T-helper 1 cell treated with Interleukin-12 subunit alpha and Interleukin-12 subunit beta and Interleukin-4 antibody, amounts not matched to agents 30 μg/mL and 1 μg/mL, for 36 hours (primary cell): Measurements from ENCODE around the gene FADS1.

Source experiments
- H3K27ac Mint-ChIP-seq: one replicate; pipeline ENCODE4 v1.8.0; 2021; ENCODE audit warnings: mild to moderate bottlenecking, mixed read lengths
- H3K27me3 Mint-ChIP-seq: one replicate; pipeline ENCODE4 v1.8.0; 2021; ENCODE audit warnings: low read depth, mixed read lengths
- H3K36me3 Mint-ChIP-seq: one replicate; pipeline ENCODE4 v1.8.0; 2021; ENCODE audit warnings: low read depth, mixed read lengths
- H3K4me1 Mint-ChIP-seq: one replicate; pipeline ENCODE4 v1.8.0; 2021; ENCODE audit warnings: low read depth, mixed read lengths
- H3K4me3 Mint-ChIP-seq: one replicate; pipeline ENCODE4 v1.8.0; 2021; ENCODE audit warnings: mild to moderate bottlenecking, moderate library complexity, mixed read lengths
- H3K9me3 Mint-ChIP-seq: one replicate; pipeline ENCODE4 v1.8.0; 2021; ENCODE audit warnings: mixed read lengths

FADS1 gene

DNA sequence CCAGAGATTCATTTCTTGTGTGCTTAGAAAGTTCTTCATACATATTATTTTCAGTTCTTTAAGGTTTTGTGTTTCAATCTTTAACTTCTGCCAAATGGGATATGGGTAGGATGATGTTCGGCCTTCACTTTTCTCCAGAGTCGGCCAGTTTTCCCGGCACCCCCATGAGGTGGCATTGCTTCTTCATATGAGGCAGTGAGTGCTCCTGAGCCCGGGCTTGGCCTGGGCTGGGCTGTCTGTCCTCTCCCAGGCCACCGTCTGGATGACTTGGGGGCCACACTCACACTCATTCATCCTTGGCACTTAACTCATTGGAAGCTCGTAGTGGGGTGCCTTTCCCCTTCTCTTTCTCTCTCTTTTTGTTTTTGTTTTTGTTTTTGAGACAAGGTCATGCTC, 35.1 kb upstream of the FADS1 start:
- Mint-ChIP-seq H3K27ac (peak overlapping the region; percentile 54), H3K4me1 (peaks cover 1% of the 10 kb centered on the region), H3K27me3 (no peaks in the 10 kb centered on the region), H3K4me3 (no peak overlapping the region), H3K9me3 (no peaks in the 10 kb centered on the region), H3K36me3 (peaks cover 39% of the 10 kb centered on the region)

GRCh38 chr11:61851113-61851899, 34.5 kb upstream of the FADS1 start:
- Mint-ChIP-seq H3K4me1 (peaks cover 1% of the 10 kb centered on the region), H3K27me3 (no peaks in the 10 kb centered on the region), H3K27ac (no peak overlapping the region), H3K9me3 (no peaks in the 10 kb centered on the region), H3K4me3 (no peak overlapping the region), H3K36me3 (peaks cover 40% of the 10 kb centered on the region)

- no peak overlapping the region for H3K4me3 Mint-ChIP-seq
- H3K9me3 Mint-ChIP-seq: no peaks in the 10 kb centered on the region
- H3K27ac Mint-ChIP-seq: no peak overlapping the region
- H3K27me3 Mint-ChIP-seq: no peaks in the 10 kb centered on the region
- peaks cover 1% of the 10 kb centered on the region for H3K4me1 Mint-ChIP-seq
- H3K36me3 Mint-ChIP-seq: peaks cover 42% of the 10 kb centered on the region
Observed at GRCh38 chr11:61850687-61851086, 33.9 kb upstream of the FADS1 start.

DNA sequence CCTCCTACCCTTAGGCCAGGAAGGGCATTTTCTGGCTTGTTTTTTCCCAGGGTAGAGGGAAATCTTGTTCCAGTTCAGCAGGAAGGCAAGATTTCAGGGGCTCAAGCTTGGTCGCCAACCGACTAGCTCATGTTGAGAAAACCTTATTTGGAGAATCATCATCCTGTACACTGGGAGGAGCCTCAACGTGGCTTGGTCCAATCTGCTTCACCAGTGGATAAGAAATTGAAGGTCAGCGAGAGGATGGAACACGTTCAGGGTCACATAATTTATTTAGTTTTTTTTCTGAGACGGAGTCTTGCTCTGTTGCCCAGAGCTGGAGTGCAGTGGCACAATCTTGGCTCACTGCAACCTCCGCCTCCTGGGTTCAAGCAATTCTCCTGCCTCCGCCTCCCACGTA, 31.8 kb upstream of the FADS1 start:
- H3K4me1 Mint-ChIP-seq: peaks cover 1% of the 10 kb centered on the region
- H3K27me3 Mint-ChIP-seq: no peaks in the 10 kb centered on the region
- H3K36me3 Mint-ChIP-seq: peaks cover 42% of the 10 kb centered on the region
- no peaks in the 10 kb centered on the region for H3K9me3 Mint-ChIP-seq
- H3K27ac Mint-ChIP-seq: no peak overlapping the region
- H3K4me3 Mint-ChIP-seq: no peak overlapping the region

DNA sequence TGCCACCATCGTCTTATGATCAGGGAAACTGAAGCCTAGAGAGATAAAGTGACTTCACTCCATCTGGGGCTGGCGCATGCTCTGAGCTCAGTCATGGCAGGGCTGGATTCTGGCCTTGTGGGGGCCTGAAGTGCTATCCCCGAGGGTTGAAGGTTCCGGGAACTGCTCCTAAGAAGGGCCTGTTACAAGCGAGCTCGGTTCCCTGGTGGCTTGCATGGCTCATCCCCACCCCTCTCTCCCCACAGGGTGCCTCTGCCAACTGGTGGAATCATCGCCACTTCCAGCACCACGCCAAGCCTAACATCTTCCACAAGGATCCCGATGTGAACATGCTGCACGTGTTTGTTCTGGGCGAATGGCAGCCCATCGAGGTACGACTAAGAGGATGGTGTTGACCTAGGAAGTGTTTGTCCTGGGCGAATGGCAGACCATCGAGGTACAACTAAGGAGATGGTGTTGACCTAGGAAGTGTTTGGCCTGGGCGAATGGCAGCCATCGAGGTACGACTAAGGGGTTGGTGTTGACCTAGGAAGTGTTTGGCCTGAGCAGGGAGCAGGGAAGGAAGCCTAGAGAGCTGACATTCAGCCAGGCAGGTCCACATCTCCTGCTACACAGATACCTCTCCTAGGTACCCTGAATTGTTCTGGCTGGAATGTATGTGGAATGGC, 31.2 kb upstream of the FADS1 start:
- no peaks in the 10 kb centered on the region for H3K27me3 Mint-ChIP-seq
- no peak overlapping the region for H3K4me3 Mint-ChIP-seq
- H3K36me3 Mint-ChIP-seq: peaks cover 43% of the 10 kb centered on the region
- no peaks in the 10 kb centered on the region for H3K9me3 Mint-ChIP-seq
- no peak overlapping the region for H3K27ac Mint-ChIP-seq
- H3K4me1 Mint-ChIP-seq: no peaks in the 10 kb centered on the region

- Mint-ChIP-seq H3K4me3 (no peak overlapping the region), H3K4me1 (no peaks in the 10 kb centered on the region), H3K27ac (no peak overlapping the region), H3K36me3 (peaks cover 41% of the 10 kb centered on the region), H3K9me3 (no peaks in the 10 kb centered on the region), H3K27me3 (no peaks in the 10 kb centered on the region)
Observed at GRCh38 chr11:61846362-61847020, 29.7 kb upstream of the FADS1 start.

GRCh38 chr11:61844909-61845565, 28.2 kb upstream of the FADS1 start:
- Mint-ChIP-seq H3K4me1 (no peaks in the 10 kb centered on the region), H3K27me3 (no peaks in the 10 kb centered on the region), H3K9me3 (no peaks in the 10 kb centered on the region), H3K27ac (no peak overlapping the region), H3K36me3 (peaks cover 49% of the 10 kb centered on the region), H3K4me3 (no peak overlapping the region)

- peaks cover 48% of the 10 kb centered on the region for H3K36me3 Mint-ChIP-seq
- no peak overlapping the region for H3K4me3 Mint-ChIP-seq
- H3K9me3 Mint-ChIP-seq: no peaks in the 10 kb centered on the region
- peaks cover 5% of the 10 kb centered on the region for H3K4me1 Mint-ChIP-seq
- H3K27me3 Mint-ChIP-seq: no peaks in the 10 kb centered on the region
- H3K27ac Mint-ChIP-seq: no peak overlapping the region
Observed at GRCh38 chr11:61842528-61842820, 25.7 kb upstream of the FADS1 start.

DNA sequence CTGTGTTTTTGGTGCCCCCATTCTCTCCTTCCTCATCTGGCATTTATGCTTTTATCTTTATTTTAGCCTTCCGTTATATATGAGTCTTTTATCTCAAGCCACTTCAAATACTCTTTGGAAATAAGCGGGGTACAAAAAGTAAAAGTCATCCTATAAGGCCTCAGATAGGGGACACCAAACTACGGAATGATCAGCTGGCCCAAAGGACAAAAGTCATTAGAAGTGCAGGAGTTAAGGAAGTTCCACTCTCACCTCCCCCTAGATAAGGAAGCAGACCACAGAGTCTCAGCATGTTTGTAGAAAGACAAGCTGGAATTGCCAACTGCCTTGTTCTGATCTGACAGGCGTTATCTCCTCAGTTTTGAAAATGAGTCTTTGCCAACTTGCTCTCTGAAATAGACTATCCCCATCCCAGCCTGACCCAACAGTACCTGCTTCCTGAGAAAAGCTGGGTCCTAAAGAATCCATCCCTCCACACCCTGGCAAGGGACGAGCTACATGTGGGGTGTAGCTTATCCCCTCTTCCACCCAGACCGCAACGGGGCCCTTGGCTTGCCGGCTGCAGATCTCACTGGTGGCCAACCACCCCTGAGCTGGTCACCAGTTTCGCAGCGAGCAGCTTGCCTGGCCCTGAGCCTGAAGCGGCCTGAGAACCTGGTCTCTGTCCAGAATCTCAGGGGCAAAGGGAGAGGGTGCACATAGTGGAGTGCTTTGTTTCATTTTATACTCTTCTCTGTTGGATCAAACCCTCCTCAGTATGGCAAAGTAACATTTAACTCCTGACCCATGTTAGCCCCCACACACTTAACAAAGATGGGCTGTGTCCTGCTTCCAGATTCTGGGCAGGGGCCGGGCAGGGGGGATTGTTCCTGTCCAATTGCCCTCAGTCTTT, 25.1 kb upstream of the FADS1 start:
- Mint-ChIP-seq H3K4me1 (peaks cover 5% of the 10 kb centered on the region), H3K27me3 (no peaks in the 10 kb centered on the region), H3K27ac (peak overlapping the region; percentile 31), H3K4me3 (no peak overlapping the region), H3K36me3 (peaks cover 45% of the 10 kb centered on the region), H3K9me3 (no peaks in the 10 kb centered on the region)

DNA sequence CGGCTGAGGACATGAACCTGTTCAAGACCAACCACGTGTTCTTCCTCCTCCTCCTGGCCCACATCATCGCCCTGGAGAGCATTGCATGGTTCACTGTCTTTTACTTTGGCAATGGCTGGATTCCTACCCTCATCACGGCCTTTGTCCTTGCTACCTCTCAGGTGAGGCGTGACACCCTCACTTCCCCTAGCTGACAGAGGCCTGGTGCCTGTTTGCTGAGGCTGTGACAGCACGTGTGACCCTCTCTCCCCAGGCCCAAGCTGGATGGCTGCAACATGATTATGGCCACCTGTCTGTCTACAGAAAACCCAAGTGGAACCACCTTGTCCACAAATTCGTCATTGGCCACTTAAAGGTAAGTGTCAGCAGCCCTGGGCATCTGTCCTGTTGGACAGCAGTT, 23.6 kb upstream of the FADS1 start:
- H3K4me3 Mint-ChIP-seq: no peak overlapping the region
- H3K4me1 Mint-ChIP-seq: peaks cover 16% of the 10 kb centered on the region
- no peaks in the 10 kb centered on the region for H3K27me3 Mint-ChIP-seq
- H3K36me3 Mint-ChIP-seq: peaks cover 42% of the 10 kb centered on the region
- no peaks in the 10 kb centered on the region for H3K9me3 Mint-ChIP-seq
- H3K27ac Mint-ChIP-seq: no peak overlapping the region

DNA sequence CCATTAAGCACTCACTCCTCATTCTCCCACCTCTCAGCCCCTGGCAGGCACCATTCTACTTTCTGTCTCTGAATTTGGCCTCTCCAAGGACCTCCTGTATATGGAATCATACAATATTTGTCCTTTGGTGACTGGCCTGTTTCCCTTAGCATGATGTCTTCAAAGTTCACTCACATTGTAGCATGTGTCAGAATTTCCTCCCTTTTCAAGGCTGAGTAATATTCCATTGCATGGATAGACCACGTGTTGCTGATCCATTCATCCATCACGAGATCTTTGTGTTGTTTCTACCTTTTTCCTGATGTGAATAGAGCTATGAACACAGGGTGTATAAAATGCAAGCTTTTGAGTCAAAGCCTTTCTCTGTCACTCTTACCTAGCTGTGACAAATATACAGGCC, 22.9 kb upstream of the FADS1 start:
- Mint-ChIP-seq H3K9me3 (no peaks in the 10 kb centered on the region), H3K27me3 (no peaks in the 10 kb centered on the region), H3K27ac (peak overlapping the region; percentile 57), H3K36me3 (peaks cover 39% of the 10 kb centered on the region), H3K4me1 (peaks cover 19% of the 10 kb centered on the region), H3K4me3 (no peak overlapping the region)

- no peaks in the 10 kb centered on the region for H3K27me3 Mint-ChIP-seq
- H3K36me3 Mint-ChIP-seq: peaks cover 40% of the 10 kb centered on the region
- H3K4me3 Mint-ChIP-seq: no peak overlapping the region
- peaks cover 25% of the 10 kb centered on the region for H3K4me1 Mint-ChIP-seq
- H3K9me3 Mint-ChIP-seq: no peaks in the 10 kb centered on the region
- H3K27ac Mint-ChIP-seq: peak overlapping the region; percentile 73
Observed at GRCh38 chr11:61838921-61839320, 22.1 kb upstream of the FADS1 start.

- H3K4me1 Mint-ChIP-seq: peaks cover 29% of the 10 kb centered on the region
- peak overlapping the region; percentile 73 for H3K27ac Mint-ChIP-seq
- H3K27me3 Mint-ChIP-seq: no peaks in the 10 kb centered on the region
- H3K4me3 Mint-ChIP-seq: no peak overlapping the region
- no peaks in the 10 kb centered on the region for H3K9me3 Mint-ChIP-seq
- H3K36me3 Mint-ChIP-seq: peaks cover 44% of the 10 kb centered on the region
Observed at GRCh38 chr11:61838501-61838900, 21.7 kb upstream of the FADS1 start.

DNA sequence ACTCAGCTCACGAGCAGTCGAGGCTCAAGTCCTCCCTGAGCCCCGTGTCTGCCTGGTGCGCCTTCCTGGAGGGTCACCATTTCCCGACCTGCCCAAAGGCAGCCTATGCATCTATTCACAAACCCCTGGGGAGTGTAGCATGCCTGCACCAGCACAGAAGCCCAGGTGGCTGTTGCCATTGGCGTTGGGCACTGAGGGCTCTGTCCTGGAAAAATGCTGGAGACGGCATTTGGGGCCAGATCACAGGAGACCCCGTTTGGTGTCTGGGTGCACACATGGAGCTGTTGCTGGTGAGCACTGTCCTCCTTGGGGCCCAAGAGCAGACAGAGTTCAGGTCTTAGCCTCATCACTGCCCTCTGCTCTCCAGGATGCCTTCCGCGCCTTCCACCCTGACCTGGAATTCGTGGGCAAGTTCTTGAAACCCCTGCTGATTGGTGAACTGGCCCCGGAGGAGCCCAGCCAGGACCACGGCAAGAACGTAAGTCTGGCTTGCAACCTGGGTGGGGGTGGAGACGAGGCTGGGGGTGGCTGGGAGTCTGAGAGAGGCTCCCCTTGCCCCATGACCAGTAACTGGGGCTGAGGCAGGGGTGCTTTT, 20.7 kb upstream of the FADS1 start:
- Mint-ChIP-seq H3K9me3 (no peaks in the 10 kb centered on the region), H3K4me1 (peaks cover 38% of the 10 kb centered on the region), H3K27me3 (no peaks in the 10 kb centered on the region), H3K27ac (peak overlapping the region; percentile 49), H3K4me3 (no peak overlapping the region), H3K36me3 (peaks cover 45% of the 10 kb centered on the region)
